Stimulated activated memory B cell treated with anti-CD40 and anti-IgM and Interleukin-4, amounts not matched to agents 10 μg/mL and 1 μg/mL and 100 μg/mL, for 72 hours (primary cell): ENCODE data around the gene RELL1.

Source experiments
- ATAC-seq: fragments of 150-1000 bp; cut with Tn5 transposase; 2 replicates; pipeline ENCODE4 v1.10.0; 2021
- H3K27ac Mint-ChIP-seq: one replicate; pipeline ENCODE4 v1.8.0; 2022; ENCODE audit warnings: mild to moderate bottlenecking, mixed read lengths
- H3K27me3 Mint-ChIP-seq: one replicate; pipeline ENCODE4 v1.8.0; 2022; ENCODE audit warnings: mixed read lengths
- H3K36me3 Mint-ChIP-seq: one replicate; pipeline ENCODE4 v1.8.0; 2022; ENCODE audit warnings: mixed read lengths
- H3K4me1 Mint-ChIP-seq: one replicate; pipeline ENCODE4 v1.8.0; 2022; ENCODE audit warnings: mixed read lengths
- H3K4me3 Mint-ChIP-seq: one replicate; pipeline ENCODE4 v1.8.0; 2022; ENCODE audit warnings: mild to moderate bottlenecking, moderate library complexity, mixed read lengths
- H3K9me3 Mint-ChIP-seq: one replicate; pipeline ENCODE4 v1.8.0; 2022; ENCODE audit warnings: mixed read lengths

RELL1 gene, protein sequence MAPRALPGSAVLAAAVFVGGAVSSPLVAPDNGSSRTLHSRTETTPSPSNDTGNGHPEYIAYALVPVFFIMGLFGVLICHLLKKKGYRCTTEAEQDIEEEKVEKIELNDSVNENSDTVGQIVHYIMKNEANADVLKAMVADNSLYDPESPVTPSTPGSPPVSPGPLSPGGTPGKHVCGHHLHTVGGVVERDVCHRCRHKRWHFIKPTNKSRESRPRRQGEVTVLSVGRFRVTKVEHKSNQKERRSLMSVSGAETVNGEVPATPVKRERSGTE

DNA sequence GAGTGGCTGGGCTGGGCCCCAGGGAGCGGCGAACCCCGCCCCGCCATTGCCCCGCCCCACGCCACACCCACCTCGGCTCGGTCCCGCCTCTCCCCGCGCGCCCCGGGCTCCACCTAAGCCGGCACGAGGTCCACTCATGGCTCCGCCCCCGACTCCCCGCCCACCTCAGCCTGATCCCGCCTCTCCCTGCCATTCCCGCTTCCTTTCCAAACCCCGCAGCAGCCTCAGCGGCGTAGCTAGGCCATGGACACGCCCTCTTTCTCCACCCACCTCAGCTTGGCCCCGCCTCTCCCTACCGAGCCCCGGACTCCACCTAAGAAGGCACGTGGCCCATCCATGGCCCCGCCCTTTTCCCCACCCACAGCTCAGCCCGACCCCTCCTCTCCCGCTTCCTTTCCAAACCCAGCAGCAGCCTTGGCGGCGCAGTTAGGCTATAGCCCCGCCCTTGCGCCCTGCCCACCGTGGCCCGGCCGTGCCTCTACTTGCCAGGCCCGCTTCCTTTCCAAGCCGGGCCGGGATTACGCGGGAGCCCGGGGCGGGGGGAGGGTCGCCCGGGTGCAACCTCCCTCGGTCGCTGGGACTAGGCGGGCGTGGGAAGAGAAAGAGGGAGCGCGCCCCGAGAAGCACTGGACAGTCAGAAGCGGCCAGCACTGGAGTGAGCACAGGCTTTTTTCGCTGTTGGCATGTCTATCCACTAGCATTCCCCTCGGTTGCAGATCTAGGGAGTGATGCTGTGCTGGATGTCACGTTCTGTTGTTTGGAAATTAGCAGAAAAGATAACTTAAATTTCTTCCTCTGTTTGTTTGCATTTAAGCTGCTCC, at the start of gene RELL1:
TSS of gene RELL1 (minus strand) at position 4 of the 821 bp plus-strand sequence. CDS start 89 bp downstream, outside the sequence.
- Mint-ChIP-seq H3K27me3 (no peaks in the 10 kb centered on the region), H3K4me3 (peak within 1 kb of the TSS; percentile 87), H3K27ac (peak within 1 kb of the TSS; percentile 48), H3K4me1 (peaks cover 28% of the 10 kb centered on the region), H3K36me3 (no peaks in the 10 kb centered on the region), H3K9me3 (no peaks in the 10 kb centered on the region)
- ATAC-seq = peak; percentile 95

DNA sequence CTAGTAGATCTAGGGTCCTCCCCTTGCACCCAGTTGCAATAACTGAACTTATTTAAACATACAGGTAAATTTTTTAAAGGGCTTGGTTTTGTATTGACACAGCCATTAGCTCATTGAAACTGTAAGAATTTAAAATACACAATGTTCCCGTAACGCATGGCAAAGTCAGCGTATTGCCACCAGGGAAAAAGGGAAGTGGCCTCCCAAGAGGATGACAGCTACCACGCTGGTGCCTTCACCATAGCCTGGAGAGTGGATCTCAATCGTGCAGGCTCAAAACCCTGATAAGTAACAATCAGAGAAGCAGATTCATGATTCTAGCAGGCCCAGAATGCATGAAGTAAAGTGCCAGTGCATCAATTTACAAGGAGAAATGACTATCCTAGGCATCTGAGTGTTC, 49.4 kb upstream of the RELL1 start:
- no peaks in the 10 kb centered on the region for H3K36me3 Mint-ChIP-seq
- no peaks in the 10 kb centered on the region for H3K9me3 Mint-ChIP-seq
- no peak for ATAC-seq
- H3K27ac Mint-ChIP-seq = no peak overlapping the region
- no peak overlapping the region for H3K4me3 Mint-ChIP-seq
- no peaks in the 10 kb centered on the region for H3K4me1 Mint-ChIP-seq
- peaks cover 7% of the 10 kb centered on the region for H3K27me3 Mint-ChIP-seq

DNA sequence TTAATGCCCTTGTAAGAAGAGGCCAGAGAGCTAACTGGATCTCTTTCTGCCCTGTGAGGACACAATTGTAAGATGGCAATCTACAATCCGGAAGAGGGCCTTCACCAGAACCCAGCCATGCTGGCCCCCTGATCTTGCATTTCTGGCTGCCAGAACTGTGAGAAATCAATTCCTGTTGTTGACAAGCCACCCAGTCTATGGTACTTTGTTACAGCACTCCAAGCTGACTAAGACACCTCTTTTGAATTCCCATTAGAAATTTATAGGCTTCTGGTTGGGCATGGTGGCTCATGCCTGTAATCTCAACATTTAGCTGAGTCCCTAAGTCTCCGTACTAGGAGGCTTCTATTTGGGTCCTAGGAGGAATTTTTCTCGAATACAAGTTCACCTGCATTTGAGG, 48.8 kb upstream of the RELL1 start:
- Mint-ChIP-seq H3K4me1 (no peaks in the 10 kb centered on the region), H3K36me3 (no peaks in the 10 kb centered on the region), H3K27ac (no peak overlapping the region), H3K27me3 (peaks cover 7% of the 10 kb centered on the region), H3K9me3 (no peaks in the 10 kb centered on the region), H3K4me3 (no peak overlapping the region)
- ATAC-seq = no peak

DNA sequence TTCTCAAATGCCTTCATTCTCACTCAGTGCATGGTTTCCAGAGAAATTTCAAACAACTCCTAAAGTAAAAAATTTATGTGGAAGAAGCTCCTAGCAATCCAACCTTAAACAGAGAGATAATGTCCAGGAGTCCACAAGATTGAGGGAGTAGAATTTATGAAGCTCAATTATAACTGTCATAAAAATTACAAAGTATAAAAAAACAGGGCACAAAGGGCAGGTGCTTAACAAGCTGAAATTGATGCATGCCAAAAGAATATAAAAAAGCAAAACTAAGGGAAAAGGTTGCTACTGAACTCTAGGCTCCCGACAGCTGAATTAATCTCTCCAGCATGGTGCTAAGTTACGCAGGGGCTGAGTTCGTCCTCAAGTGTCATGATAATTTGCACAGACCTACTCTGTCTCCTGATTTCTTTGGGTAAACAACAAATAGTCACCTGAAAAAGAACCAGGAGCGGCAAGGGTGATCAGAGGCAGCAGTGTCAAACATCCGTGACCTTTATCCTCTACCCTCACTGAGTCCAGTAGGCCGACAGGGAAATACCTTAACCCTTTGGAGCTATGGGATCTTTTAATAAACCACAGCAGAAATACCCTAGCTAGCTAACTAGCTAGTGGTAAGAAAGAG, 47.2 kb upstream of the RELL1 start:
- Mint-ChIP-seq H3K27me3 (peaks cover 7% of the 10 kb centered on the region), H3K9me3 (no peaks in the 10 kb centered on the region), H3K4me1 (no peaks in the 10 kb centered on the region), H3K36me3 (no peaks in the 10 kb centered on the region), H3K4me3 (no peak overlapping the region), H3K27ac (no peak overlapping the region)
- no peak for ATAC-seq

DNA sequence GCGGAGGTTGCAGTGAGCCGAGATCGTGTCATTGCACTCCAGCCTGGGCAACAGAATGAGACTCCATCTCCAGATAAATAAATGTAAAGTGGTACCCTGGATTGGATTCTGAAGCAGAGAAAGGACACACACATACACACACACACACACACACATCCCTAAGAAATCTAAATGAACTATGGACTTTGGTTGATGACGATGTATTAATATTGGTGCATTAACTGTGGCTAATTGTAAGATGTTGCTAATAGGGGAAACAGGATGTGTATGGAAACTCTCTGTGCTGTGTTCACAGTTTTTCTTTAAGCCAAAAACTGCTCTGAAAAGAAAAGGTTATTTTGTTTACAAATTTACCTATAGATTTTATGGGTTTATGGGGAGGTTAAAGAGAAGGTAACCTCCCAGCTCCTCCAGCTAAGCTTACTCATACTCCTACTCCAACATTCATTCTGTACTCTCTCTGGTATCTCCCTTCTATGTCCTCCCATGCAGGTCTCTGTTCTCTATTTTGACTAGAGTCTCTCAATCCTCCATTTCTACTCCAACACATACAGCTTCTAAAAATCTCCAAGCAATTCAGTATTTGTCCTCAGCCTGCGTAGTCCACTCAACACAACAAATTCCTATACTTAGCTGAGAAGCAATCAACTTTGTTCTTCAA, 46.5 kb upstream of the RELL1 start:
- no peak overlapping the region for H3K27ac Mint-ChIP-seq

DNA sequence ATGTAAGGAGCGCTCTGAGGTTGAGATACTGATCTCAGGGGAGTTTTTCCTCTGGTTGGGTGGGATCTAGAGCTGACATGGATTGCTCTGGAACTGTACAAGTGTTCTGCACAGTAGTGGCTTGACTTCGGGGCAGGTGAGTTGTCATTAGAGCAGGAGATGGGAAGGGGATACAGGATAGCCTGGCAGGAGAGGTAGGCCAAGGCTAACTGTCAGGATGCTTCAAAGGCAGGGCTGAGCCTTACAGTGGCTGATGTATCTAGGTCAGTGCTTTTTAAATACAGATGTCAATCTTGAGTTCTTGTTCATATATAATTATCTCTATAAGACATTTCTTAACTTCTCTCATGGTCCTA, 43.5 kb upstream of the RELL1 start:
- no peaks in the 10 kb centered on the region for H3K9me3 Mint-ChIP-seq
- no peak overlapping the region for H3K27ac Mint-ChIP-seq
- ATAC-seq = no peak
- no peaks in the 10 kb centered on the region for H3K36me3 Mint-ChIP-seq
- H3K27me3 Mint-ChIP-seq = no peaks in the 10 kb centered on the region
- no peak overlapping the region for H3K4me3 Mint-ChIP-seq
- H3K4me1 Mint-ChIP-seq = no peaks in the 10 kb centered on the region

More for the DNA sequence above, 46.5 kb upstream of the RELL1 start:
- H3K27me3 Mint-ChIP-seq = peaks cover 6% of the 10 kb centered on the region
- no peaks in the 10 kb centered on the region for H3K4me1 Mint-ChIP-seq
- H3K36me3 Mint-ChIP-seq = no peaks in the 10 kb centered on the region
- H3K9me3 Mint-ChIP-seq = no peaks in the 10 kb centered on the region
- ATAC-seq = peak; percentile 74
- H3K4me3 Mint-ChIP-seq = no peak overlapping the region

DNA sequence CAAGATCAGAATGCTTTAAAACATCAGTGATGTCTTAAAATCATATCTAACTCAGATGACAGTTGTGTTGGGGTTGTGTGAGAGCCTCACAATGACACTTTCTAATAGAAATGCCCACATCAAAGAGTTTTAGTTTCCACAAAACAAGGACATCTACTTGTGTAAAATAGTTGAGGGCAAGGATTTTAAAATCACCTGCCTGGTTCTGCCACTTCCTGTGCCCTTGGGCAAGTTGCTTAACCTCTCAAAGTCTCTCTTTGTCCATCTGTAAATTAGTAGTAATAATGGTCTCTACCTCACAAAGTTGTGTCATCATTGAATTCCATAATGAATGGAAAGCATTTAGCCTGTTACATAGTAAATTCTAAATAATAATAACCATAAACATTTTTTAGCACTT, 41.9 kb upstream of the RELL1 start:
- H3K4me1 Mint-ChIP-seq = no peaks in the 10 kb centered on the region
- H3K9me3 Mint-ChIP-seq = no peaks in the 10 kb centered on the region
- H3K36me3 Mint-ChIP-seq = no peaks in the 10 kb centered on the region
- no peak overlapping the region for H3K27ac Mint-ChIP-seq
- no peak for ATAC-seq
- peaks cover 15% of the 10 kb centered on the region for H3K27me3 Mint-ChIP-seq
- H3K4me3 Mint-ChIP-seq = no peak overlapping the region

DNA sequence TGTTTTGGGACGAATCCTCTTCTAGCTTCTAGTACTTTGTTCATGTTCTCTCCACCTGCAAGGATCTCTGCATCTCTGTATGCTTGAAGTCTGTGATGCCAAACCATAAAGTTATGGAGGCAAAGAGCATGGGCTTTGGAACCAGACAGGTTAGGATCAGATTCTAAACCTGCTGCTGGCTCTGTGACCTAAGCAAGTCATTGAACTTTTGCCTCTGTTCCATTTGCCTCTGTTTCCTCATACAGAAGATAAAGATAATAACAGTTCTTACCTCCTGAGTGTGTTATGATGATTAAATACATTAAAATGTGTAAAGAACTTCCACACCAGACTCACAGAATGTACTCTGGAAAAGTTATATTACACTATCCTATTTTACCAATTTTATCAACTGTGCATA, 41.5 kb upstream of the RELL1 start:
- Mint-ChIP-seq H3K27ac (no peak overlapping the region), H3K36me3 (no peaks in the 10 kb centered on the region), H3K27me3 (peaks cover 15% of the 10 kb centered on the region), H3K4me3 (no peak overlapping the region), H3K4me1 (no peaks in the 10 kb centered on the region), H3K9me3 (no peaks in the 10 kb centered on the region)
- no peak for ATAC-seq

DNA sequence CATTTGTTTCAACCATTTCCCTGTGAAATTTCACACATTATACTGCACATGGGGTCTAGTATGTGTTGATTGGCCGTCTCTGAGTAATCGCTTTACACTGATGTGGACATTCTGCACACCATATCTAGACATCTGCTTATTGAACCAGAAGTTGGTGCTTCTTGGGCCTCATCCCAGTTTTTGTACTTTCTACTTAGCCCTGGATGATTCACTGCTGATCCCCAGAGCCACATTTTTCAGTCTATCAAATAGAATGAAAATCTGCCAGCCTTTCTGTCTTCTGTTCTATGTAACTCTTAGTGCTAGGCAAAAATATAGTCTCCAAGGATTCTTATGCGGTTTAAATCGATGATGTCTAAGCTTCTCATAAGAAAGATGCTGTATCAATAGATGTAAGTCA, 40.5 kb upstream of the RELL1 start:
- H3K27ac Mint-ChIP-seq = no peak overlapping the region
- H3K36me3 Mint-ChIP-seq = no peaks in the 10 kb centered on the region
- H3K9me3 Mint-ChIP-seq = no peaks in the 10 kb centered on the region
- no peak for ATAC-seq
- H3K27me3 Mint-ChIP-seq = peaks cover 15% of the 10 kb centered on the region
- no peaks in the 10 kb centered on the region for H3K4me1 Mint-ChIP-seq
- no peak overlapping the region for H3K4me3 Mint-ChIP-seq

DNA sequence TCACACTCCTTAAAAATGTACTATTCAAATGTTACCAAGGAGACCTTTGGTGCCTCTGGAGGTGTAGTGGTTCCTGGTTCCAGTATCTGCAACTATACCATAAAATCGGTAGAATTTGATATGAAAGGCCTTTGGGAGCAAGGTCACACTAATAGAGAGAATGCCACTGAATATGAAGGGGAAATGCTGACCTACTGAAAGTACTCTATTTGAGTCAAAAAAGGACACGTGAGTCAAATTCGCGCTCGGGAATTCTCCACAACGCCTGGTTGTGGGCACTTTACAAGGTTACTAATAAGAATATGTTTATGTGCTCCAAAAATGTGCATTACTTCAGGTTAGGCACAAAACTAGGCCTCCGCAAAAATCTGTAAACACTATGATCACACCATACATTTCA, 39.5 kb upstream of the RELL1 start:
- no peaks in the 10 kb centered on the region for H3K4me1 Mint-ChIP-seq
- peak; percentile 48 for ATAC-seq
- H3K9me3 Mint-ChIP-seq = no peaks in the 10 kb centered on the region
- peaks cover 24% of the 10 kb centered on the region for H3K27me3 Mint-ChIP-seq
- no peak overlapping the region for H3K4me3 Mint-ChIP-seq
- H3K36me3 Mint-ChIP-seq = no peaks in the 10 kb centered on the region
- no peak overlapping the region for H3K27ac Mint-ChIP-seq

DNA sequence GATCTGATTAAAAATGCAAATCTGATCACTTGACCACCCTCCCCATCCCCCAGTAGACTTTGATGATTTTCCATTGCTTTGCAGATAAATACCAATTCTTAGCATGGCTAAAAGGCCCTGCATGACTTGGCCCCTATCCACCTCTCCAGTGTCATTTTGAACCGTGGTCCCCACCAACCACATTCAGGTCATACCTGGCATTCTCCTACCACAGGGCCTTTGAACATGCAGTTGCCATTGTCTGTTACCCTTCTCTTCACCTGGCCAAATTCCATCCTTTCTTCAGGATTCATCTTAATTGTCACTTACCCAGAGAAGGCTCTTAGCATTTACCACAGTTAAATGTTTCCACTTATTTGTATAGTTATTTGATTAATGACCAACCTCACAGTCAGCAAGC, 36.9 kb upstream of the RELL1 start:
- ATAC-seq = no peak
- H3K27me3 Mint-ChIP-seq = peaks cover 39% of the 10 kb centered on the region
- no peaks in the 10 kb centered on the region for H3K4me1 Mint-ChIP-seq
- H3K9me3 Mint-ChIP-seq = no peaks in the 10 kb centered on the region
- H3K36me3 Mint-ChIP-seq = no peaks in the 10 kb centered on the region
- H3K4me3 Mint-ChIP-seq = no peak overlapping the region
- H3K27ac Mint-ChIP-seq = no peak overlapping the region

DNA sequence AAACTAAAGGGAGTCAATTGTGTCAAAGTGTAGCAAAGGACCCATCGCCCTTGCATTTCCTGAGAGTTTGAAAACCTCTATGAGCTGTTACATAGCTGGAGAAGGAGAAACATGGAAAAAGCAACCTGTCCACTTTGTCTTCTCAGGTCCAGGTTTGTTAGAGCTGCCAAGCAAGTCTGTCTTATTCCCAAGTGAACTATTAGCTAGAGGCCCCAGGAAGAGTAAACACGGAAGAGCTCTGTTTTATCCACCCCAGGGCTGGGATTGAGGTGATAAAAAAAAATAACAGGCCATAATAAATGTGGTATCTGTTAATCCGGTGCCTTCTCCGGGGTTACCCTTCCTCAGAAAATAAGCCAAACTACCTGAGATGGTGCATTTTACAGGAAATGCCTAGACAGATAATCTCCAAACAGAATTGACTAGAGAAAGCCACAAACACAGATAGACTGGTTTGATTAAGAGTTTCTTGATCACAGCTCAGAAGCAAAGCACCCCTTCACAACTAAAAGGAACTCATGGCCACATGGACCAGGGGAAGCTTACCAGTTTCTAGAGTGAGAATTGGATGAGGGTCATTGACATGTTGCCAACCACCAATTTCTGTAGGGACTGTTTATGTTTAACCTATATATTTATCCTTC, 35.9 kb upstream of the RELL1 start:
- no peaks in the 10 kb centered on the region for H3K36me3 Mint-ChIP-seq
- no peak overlapping the region for H3K4me3 Mint-ChIP-seq
- H3K27me3 Mint-ChIP-seq = peaks cover 39% of the 10 kb centered on the region
- ATAC-seq = no peak
- H3K27ac Mint-ChIP-seq = no peak overlapping the region
- no peaks in the 10 kb centered on the region for H3K9me3 Mint-ChIP-seq
- H3K4me1 Mint-ChIP-seq = no peaks in the 10 kb centered on the region

DNA sequence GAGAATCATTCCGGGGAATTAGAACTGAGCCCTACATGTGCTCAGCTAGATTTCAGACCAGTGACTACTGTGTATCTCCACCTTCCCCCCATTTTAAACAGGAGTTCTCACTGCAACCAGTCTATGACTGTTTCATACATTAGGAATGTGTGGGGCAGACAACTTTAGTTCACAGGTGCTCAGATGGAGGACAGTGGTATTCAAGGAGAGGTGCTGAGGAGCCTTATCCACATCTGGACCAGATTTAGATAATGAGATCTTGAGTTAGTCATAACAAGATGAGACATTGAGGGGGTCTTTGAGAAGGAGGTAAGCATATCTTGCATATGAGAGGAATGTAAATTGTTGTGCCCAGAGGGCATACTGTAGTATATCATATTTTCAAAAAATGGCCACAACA, 32.8 kb upstream of the RELL1 start:
- Mint-ChIP-seq H3K27me3 (peaks cover 42% of the 10 kb centered on the region), H3K4me1 (peaks cover 7% of the 10 kb centered on the region), H3K27ac (no peak overlapping the region), H3K9me3 (no peaks in the 10 kb centered on the region), H3K4me3 (no peak overlapping the region), H3K36me3 (no peaks in the 10 kb centered on the region)
- no peak for ATAC-seq

DNA sequence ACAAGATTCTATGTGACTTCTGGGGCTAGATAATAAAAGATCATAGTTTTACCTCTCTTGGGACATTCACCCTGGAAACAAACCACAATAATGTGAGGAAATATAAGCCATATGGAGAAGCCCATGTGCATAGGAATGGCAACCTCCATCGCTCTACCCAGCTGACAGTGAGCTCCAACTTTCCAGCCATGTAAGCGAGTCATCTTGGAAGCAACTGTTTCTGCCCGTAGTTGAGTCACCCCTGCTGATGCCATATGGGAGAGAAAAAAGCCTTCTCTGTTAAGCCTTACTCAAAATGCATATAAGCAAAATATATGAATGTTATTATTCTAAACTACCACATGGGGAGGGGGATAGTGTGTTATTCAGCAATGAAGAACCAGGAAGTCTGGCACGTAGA, 31.4 kb upstream of the RELL1 start:
- Mint-ChIP-seq H3K4me3 (no peak overlapping the region), H3K9me3 (no peaks in the 10 kb centered on the region), H3K4me1 (peaks cover 7% of the 10 kb centered on the region), H3K36me3 (no peaks in the 10 kb centered on the region), H3K27me3 (peaks cover 46% of the 10 kb centered on the region), H3K27ac (no peak overlapping the region)
- no peak for ATAC-seq

DNA sequence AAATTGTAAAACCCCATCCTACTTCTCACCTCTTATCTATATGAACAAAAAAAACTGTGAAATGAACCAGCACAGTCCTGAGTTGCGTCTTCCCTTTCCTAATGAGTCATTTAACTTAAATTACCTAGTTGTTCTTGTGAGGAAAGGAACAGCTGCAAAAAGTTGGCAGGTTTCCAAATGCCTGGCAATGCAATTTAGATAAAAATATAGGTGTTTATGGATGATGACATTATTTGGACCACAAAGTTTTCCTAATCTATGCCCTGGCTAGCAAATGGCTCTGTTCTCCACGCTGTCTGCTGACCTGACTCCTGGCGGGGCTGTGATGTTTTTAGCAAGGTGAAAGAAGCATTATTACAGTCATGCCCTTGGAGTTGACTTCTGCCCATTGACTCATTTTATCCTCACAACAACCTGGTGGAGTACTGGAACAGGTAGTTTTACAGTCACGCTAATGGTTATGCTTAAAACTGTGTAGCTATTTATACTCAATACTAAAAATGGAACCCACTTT, 29.8 kb upstream of the RELL1 start:
- Mint-ChIP-seq H3K4me1 (peaks cover 7% of the 10 kb centered on the region), H3K27me3 (peaks cover 42% of the 10 kb centered on the region), H3K36me3 (no peaks in the 10 kb centered on the region), H3K4me3 (no peak overlapping the region), H3K9me3 (no peaks in the 10 kb centered on the region), H3K27ac (peak overlapping the region; percentile 14)
- peak; percentile 61 for ATAC-seq
